GM18508 (cell line): ENCODE results near the gene DPYSL5.

Source experiments
- ATAC-seq: cut with Tn5 transposase; IDR thresholded peaks from one replicate; pipeline ENCODE4 v1.9.1; 2021; ENCODE audit warnings: moderate number of reproducible peaks; ENCODE audit not compliant: insufficient read depth, unreplicated experiment

Gene DPYSL5

GRCh38 chr2:26840937-26841610, 6.9 kb upstream of the DPYSL5 start:
- ATAC-seq: no peak

- no peak for ATAC-seq
Measured at GRCh38 chr2:26843041-26843440, 4.9 kb upstream of the DPYSL5 start.

- no peak for ATAC-seq
Measured at GRCh38 chr2:26845021-26845420, 2.9 kb upstream of the DPYSL5 start.

- ATAC-seq: no peak
Measured at GRCh38 chr2:26846334-26847306, 1.3 kb upstream of the DPYSL5 start.

GRCh38 chr2:26847307-26847654, 651 bp upstream of the DPYSL5 start:
- no peak for ATAC-seq

GRCh38 chr2:26848336-26849055, 564 bp downstream of the DPYSL5 start:
- no peak for ATAC-seq

GRCh38 chr2:26849056-26849999, 1.4 kb downstream of the DPYSL5 start:
- ATAC-seq: no peak

- ATAC-seq: no peak
Measured at GRCh38 chr2:26850000-26850431, 2.1 kb downstream of the DPYSL5 start.

- no peak for ATAC-seq
Measured at GRCh38 chr2:26850505-26850904, 2.6 kb downstream of the DPYSL5 start.

- no peak for ATAC-seq
Measured at GRCh38 chr2:26852405-26853306, 4.7 kb downstream of the DPYSL5 start.

- no peak for ATAC-seq
Measured at GRCh38 chr2:26853751-26854150, 5.8 kb downstream of the DPYSL5 start.

GRCh38 chr2:26854283-26854827, 6.4 kb downstream of the DPYSL5 start:
- ATAC-seq: no peak

GRCh38 chr2:26855466-26855865, 7.5 kb downstream of the DPYSL5 start:
- no peak for ATAC-seq

- ATAC-seq: no peak
Measured at GRCh38 chr2:26859622-26860021, 11.7 kb downstream of the DPYSL5 start.

GRCh38 chr2:26860211-26860850, 12.4 kb downstream of the DPYSL5 start:
- ATAC-seq: no peak

- no peak for ATAC-seq
Measured at GRCh38 chr2:26861610-26862224, 13.8 kb downstream of the DPYSL5 start.

- ATAC-seq: no peak
Measured at GRCh38 chr2:26864226-26864625, 16.3 kb downstream of the DPYSL5 start.

- no peak for ATAC-seq
Measured at GRCh38 chr2:26864646-26865045, 16.7 kb downstream of the DPYSL5 start.
